H1 (cell line): ENCODE data around the gene TMSB15C. TPM values are rescaled to one million over a fixed set of nuclear protein-coding genes. Genes with fewer than 3 reads are reported as not detected.

Source experiments
- CTCF ChIA-PET: fragments of 300-600 bp; sonication (Branson Sonifier 250); formaldehyde crosslinking; loops from one replicate; lab custom pipeline; 2021; ENCODE audit not compliant: partially characterized antibody; lab: Charles Lee
- POLR2A ChIA-PET: fragments of 300-600 bp; sonication (Branson Sonifier 250); formaldehyde crosslinking; loops from one replicate; lab custom pipeline; 2021; ENCODE audit warnings: inconsistent platforms; ENCODE audit not compliant: partially characterized antibody; lab: Charles Lee
- DNase-seq, 2 experiments: peaks; one replicate each; pipeline versions ENCODE4 v3.0.0 to v3.0.0-alpha.2; 2010 to 2022; ENCODE audit warnings: low spot score in 2 of 2, low read depth in 1 of 2, mixed read lengths in 1 of 2
- FAIRE-seq: peaks from 2 replicates; lab custom pipeline; 2011; peaks lifted over from hg19 to GRCh38; lab: Jason Lieb, UNC
- H2AFZ ChIP-seq: 2 replicates; pipeline ENCODE4 v1.8.1; 2012; ENCODE audit warnings: low read length, inconsistent platforms
- H2AK5ac ChIP-seq: 2 replicates; pipeline ENCODE4 v1.6.1; 2013; ENCODE audit warnings: low read depth, low read length
- H2BK120ac ChIP-seq: replicated peaks from 2 replicates; pipeline ENCODE3; 2013; ENCODE audit warnings: low read depth, low read length, inconsistent platforms
- H2BK12ac ChIP-seq: 2 replicates; pipeline ENCODE4 v1.6.1; 2013; ENCODE audit warnings: low read depth, low read length
- H2BK15ac ChIP-seq: 2 replicates; pipeline ENCODE4 v1.6.1; 2013; ENCODE audit warnings: low read length
- H2BK20ac ChIP-seq: 2 replicates; pipeline ENCODE4 v1.6.1; 2013; ENCODE audit warnings: low read length
- H2BK5ac ChIP-seq: 2 replicates; pipeline ENCODE4 v1.6.1; 2013; ENCODE audit warnings: low read depth, low read length
- H3K14ac ChIP-seq: 2 replicates; pipeline ENCODE4 v1.6.1; 2013; ENCODE audit warnings: inconsistent platforms; ENCODE audit not compliant: insufficient read length
- H3K18ac ChIP-seq: 2 replicates; pipeline ENCODE4 v1.6.1; 2013; ENCODE audit warnings: low read length; ENCODE audit errors: extremely low read depth
- H3K23ac ChIP-seq: 2 replicates; pipeline ENCODE4 v1.6.1; 2013; ENCODE audit warnings: inconsistent platforms; ENCODE audit not compliant: insufficient read length
- H3K23me2 ChIP-seq: 2 replicates; pipeline ENCODE4 v1.6.1; 2013; ENCODE audit warnings: low read depth, low read length
- H3K27ac ChIP-seq: 2 replicates; pipeline ENCODE4 v1.6.1; 2011; ENCODE audit warnings: low read depth, low read length, inconsistent platforms
- H3K27me3 ChIP-seq, 4 experiments: replicated peaks in 1 of 4; 1 replicate in 1 of 4; 2 replicates in 3 of 4; pipeline versions ENCODE4 v1.6.1 to v1.8.1; 2011 to 2013; ENCODE audit warnings: low read length in 3 of 4, mild to moderate bottlenecking in 3 of 4, inconsistent platforms in 2 of 4, mixed read lengths in 2 of 4, moderate library complexity in 1 of 4; ENCODE audit not compliant: control insufficient read depth in 3 of 4, insufficient read depth in 3 of 4; ENCODE audit errors: extremely low read depth in 1 of 4
- H3K36me3 ChIP-seq, 4 experiments: 2 replicates each; pipeline versions ENCODE4 v1.6.1 to v1.8.1; 2011 to 2013; ENCODE audit warnings: mild to moderate bottlenecking in 4 of 4, low read length in 3 of 4, moderate library complexity in 2 of 4, control low read depth in 1 of 4, inconsistent platforms in 1 of 4; ENCODE audit not compliant: insufficient read depth in 4 of 4, control insufficient read depth in 2 of 4
- H3K4ac ChIP-seq: replicated peaks from 2 replicates; pipeline ENCODE3; 2013; ENCODE audit warnings: low read length, low read depth, mixed read lengths, inconsistent platforms; ENCODE audit not compliant: insufficient read length
- H3K4me1 ChIP-seq, 4 experiments: replicated peaks in 1 of 4; 1 replicate in 1 of 4; 2 replicates in 3 of 4; pipeline versions ENCODE4 v1.6.1 to v1.8.1; 2011 to 2013; ENCODE audit warnings: low read length in 3 of 4, inconsistent platforms in 2 of 4, mixed read lengths in 1 of 4; ENCODE audit not compliant: insufficient read depth in 4 of 4, control insufficient read depth in 3 of 4
- H3K4me2 ChIP-seq, 2 experiments: 2 replicates each; pipeline versions ENCODE4 v1.6.1 to v1.8.1; 2011 to 2013; ENCODE audit warnings: low read depth in 2 of 2, low read length in 2 of 2, control low read depth in 1 of 2, inconsistent platforms in 1 of 2, mild to moderate bottlenecking in 1 of 2; ENCODE audit not compliant: insufficient read depth in 1 of 2
- H3K4me3 ChIP-seq, 4 experiments: fragments of 200-600, 300-600 bp in 1 of 4; sonication (generic), shearing (Covaris generic), sonication (Bioruptor Twin) in 1 of 4; 2 replicates each; pipeline versions ENCODE4 v1.5.1 to v1.8.1; 2011 to 2016; ENCODE audit warnings: low read length in 4 of 4, low read depth in 3 of 4, control low read depth in 2 of 4, inconsistent platforms in 2 of 4, mild to moderate bottlenecking in 2 of 4, mixed read lengths in 1 of 4, moderate library complexity in 1 of 4; ENCODE audit not compliant: insufficient read depth in 2 of 4; ENCODE audit errors: extremely low read depth in 1 of 4
- H3K56ac ChIP-seq: replicated peaks from 2 replicates; pipeline ENCODE3; 2013; ENCODE audit warnings: low read depth, mild to moderate bottlenecking, mixed read lengths, low read length, inconsistent platforms; ENCODE audit not compliant: insufficient read length
- H3K79me1 ChIP-seq: 2 replicates; pipeline ENCODE4 v1.6.1; 2013; ENCODE audit warnings: low read depth, low read length, control low read depth
- H3K79me2 ChIP-seq, 2 experiments: 2 replicates each; pipeline versions ENCODE4 v1.6.1 to v1.8.1; 2012 to 2013; ENCODE audit warnings: low read length in 2 of 2, mild to moderate bottlenecking in 2 of 2, inconsistent platforms in 1 of 2; ENCODE audit not compliant: insufficient read depth in 2 of 2, control insufficient read depth in 1 of 2
- H3K9ac ChIP-seq, 4 experiments: replicated peaks in 1 of 4; 1 replicate in 1 of 4; 2 replicates in 3 of 4; pipeline versions ENCODE4 v1.6.1 to v1.8.1; 2011 to 2013; ENCODE audit warnings: low read depth in 3 of 4, low read length in 3 of 4, control low read depth in 2 of 4, mild to moderate bottlenecking in 2 of 4, moderate library complexity in 2 of 4, inconsistent platforms in 1 of 4; ENCODE audit errors: extremely low read depth in 1 of 4
- H3K9me3 ChIP-seq, 2 experiments: 2 replicates each; pipeline versions ENCODE4 v1.6.1 to v1.8.1; 2012 to 2013; ENCODE audit warnings: mild to moderate bottlenecking in 2 of 2, moderate library complexity in 2 of 2, control low read depth in 1 of 2, inconsistent platforms in 1 of 2, low read depth in 1 of 2, low read length in 1 of 2, mixed read lengths in 1 of 2; ENCODE audit not compliant: insufficient read depth in 2 of 2
- H4K20me1 ChIP-seq, 2 experiments: replicated peaks in 1 of 2; 2 replicates each; pipeline versions ENCODE3 to v1.8.1; 2011 to 2013; ENCODE audit warnings: inconsistent platforms in 2 of 2, low read length in 2 of 2, mild to moderate bottlenecking in 1 of 2; ENCODE audit not compliant: insufficient read depth in 2 of 2, control insufficient read depth in 1 of 2
- H4K5ac ChIP-seq: 2 replicates; pipeline ENCODE4 v1.6.1; 2013; ENCODE audit warnings: low read length, low read depth, mixed read lengths, inconsistent platforms; ENCODE audit not compliant: insufficient read length
- H4K8ac ChIP-seq: 2 replicates; pipeline ENCODE4 v1.8.0; 2013; ENCODE audit warnings: mild to moderate bottlenecking, moderate library complexity, low read length, inconsistent platforms; ENCODE audit not compliant: insufficient read depth; ENCODE audit errors: extremely low read depth
- H4K91ac ChIP-seq: replicated peaks from 2 replicates; pipeline ENCODE3; 2013; ENCODE audit warnings: low read length, mixed read lengths, inconsistent platforms; ENCODE audit not compliant: insufficient read length
- CHD2 ChIP-seq: IDR thresholded peaks from 2 replicates; pipeline ENCODE4 v1.6.1; 2012; ENCODE audit warnings: low read length, improper control_type of control experiment
- RAD21 ChIP-seq, 2 experiments: IDR thresholded peaks in 1 of 2; conservative IDR thresholded peaks in 1 of 2; 2 replicates each; pipeline ENCODE4 v1.6.1; 2011; ENCODE audit warnings: low read depth in 2 of 2, low read length in 2 of 2, improper control_type of control experiment in 1 of 2, inconsistent platforms in 1 of 2, mild to moderate bottlenecking in 1 of 2, moderate library complexity in 1 of 2
- SP1 ChIP-seq: IDR thresholded peaks from 2 replicates; pipeline ENCODE4 v1.6.1; 2011; ENCODE audit warnings: low read depth, low read length
- polyA plus RNA-seq, 7 experiments: library from polyadenylated mRNA; depleted of rRNA in 3 of 7; stranded (reverse) in 5 of 7; unstranded in 2 of 7; fragments of >200 nt in 5 of 7; fragments of 200-250 nt in 2 of 7; gene quantifications; 1 replicate in 5 of 7; 2 replicates in 1 of 7; 4 replicates in 1 of 7; pipeline versions ENCODE4 v1.2.1 to v1.2.3, GENCODE V29; 2011 to 2013; ENCODE audit warnings: missing spikeins in 2 of 7, mixed read lengths in 2 of 7
- total RNA-seq: library from RNA; stranded (reverse); fragmentation: NEBNext Ultra II Directional; extraction: Animal tissue kit (Norgen Biotek cat#: 25700); gene quantifications from 2 replicates; pipeline ENCODE4 v1.2.1, GENCODE V29; 2021
- TF ChIP-seq, protein P1 (sequence below): IDR thresholded peaks from 2 replicates; pipeline ENCODE4 v1.6.1; 2011; ENCODE audit warnings: low read depth, mild to moderate bottlenecking, low read length; ENCODE audit not compliant: insufficient read depth

Gene TMSB15C
- total and polyA plus RNA-seq, 2 of the 8 experiments (the other 6 are each of a cell fraction or from before 2014, with no cell fraction given), result 1.5 to 2.6 TPM

DNA sequence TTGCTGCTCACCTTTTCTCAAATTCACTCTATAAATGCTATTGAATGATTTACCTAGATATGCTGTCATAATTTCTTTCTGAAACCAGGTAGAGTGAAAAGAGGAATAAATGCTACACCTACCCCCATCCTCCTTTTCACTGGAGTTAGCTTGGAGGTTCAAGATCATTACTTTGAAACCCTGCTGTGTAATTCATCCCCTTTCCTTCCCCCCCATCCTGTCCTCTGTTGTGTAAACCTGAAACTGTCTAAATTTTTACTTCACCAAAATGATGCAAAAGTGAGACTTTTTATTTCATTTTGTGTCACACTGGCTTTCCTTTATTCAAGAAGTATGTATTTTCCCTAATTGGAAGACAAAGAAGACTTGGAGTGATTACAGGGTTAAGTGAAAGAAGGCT is 41.7 kb upstream of the TMSB15C start:
- Histone ChIP-seq H3K79me2 (no peaks in the 10 kb centered on the region), H3K56ac (no peak overlapping the region), H3K9ac (no peak overlapping the region), H4K8ac (no peak overlapping the region), H3K4me3 (no peak overlapping the region), H4K5ac (no peak overlapping the region), H2BK120ac (no peak overlapping the region), H2AFZ (no peak overlapping the region), H2BK12ac (no peak overlapping the region), H3K23me2 (peaks cover 2% of the 10 kb centered on the region; the same call in 1 of the 2 replicates), H4K20me1 (peaks cover 0 to 5% of the 10 kb centered on the region in 2 experiments), H3K4ac (no peak overlapping the region), H3K9me3 (no peaks in the 10 kb centered on the region), H4K91ac (no peak overlapping the region), H2BK5ac (no peak overlapping the region), H3K36me3 (no peaks in the 10 kb centered on the region), H3K27ac (no peak overlapping the region), H3K79me1 (no peaks in the 10 kb centered on the region), H3K4me1 (peaks cover 0 to 5% (median 1%) of the 10 kb centered on the region in 4 experiments; a peak in 3 of 7 replicates), H3K4me2 (no peak overlapping the region), H3K27me3 (no peaks in the 10 kb centered on the region), H2AK5ac (no peak overlapping the region), H3K18ac (no peak overlapping the region), H2BK20ac (no peak overlapping the region), H2BK15ac (no peak overlapping the region), H3K23ac (no peak overlapping the region), H3K14ac (no peak overlapping the region)
- FAIRE-seq, result no peak
- no peak for DNase-seq
- TF ChIP-seq, protein P1, sequence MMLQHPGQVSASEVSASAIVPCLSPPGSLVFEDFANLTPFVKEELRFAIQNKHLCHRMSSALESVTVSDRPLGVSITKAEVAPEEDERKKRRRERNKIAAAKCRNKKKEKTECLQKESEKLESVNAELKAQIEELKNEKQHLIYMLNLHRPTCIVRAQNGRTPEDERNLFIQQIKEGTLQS, result no peak
- no peak for TF ChIP-seq SP1
- no peak for TF ChIP-seq CHD2
- no peak for TF ChIP-seq RAD21 (IDR thresholded peaks at IDR 0.05 in 1 of 2, conservative IDR thresholded peaks at IDR 0.05 in 1 of 2; ENCODE audit: low read depth in 2 of 2, low read length in 2 of 2)
- CTCF ChIA-PET, result interaction anchor here (0.6 kb wide), 1 partner anchor 629 kb away, joined by 4 read pairs; no protein-coding TSS in a partner anchor
- POLR2A ChIA-PET, result no interaction called here
